Measurements from ENCODE around the gene ADAMTS7. TPM values are rescaled to one million over a fixed set of nuclear protein-coding genes. Genes with fewer than 3 reads are reported as not detected.
"Not testable (repeated sequence)": the region's sequence is repeated elsewhere in the genome, so short reads cannot be mapped to it uniquely, and the experiment has no call there.

The ADAMTS7 gene
- total RNA-seq, 1 donor from 2014 or later, result 10.5 TPM

DNA sequence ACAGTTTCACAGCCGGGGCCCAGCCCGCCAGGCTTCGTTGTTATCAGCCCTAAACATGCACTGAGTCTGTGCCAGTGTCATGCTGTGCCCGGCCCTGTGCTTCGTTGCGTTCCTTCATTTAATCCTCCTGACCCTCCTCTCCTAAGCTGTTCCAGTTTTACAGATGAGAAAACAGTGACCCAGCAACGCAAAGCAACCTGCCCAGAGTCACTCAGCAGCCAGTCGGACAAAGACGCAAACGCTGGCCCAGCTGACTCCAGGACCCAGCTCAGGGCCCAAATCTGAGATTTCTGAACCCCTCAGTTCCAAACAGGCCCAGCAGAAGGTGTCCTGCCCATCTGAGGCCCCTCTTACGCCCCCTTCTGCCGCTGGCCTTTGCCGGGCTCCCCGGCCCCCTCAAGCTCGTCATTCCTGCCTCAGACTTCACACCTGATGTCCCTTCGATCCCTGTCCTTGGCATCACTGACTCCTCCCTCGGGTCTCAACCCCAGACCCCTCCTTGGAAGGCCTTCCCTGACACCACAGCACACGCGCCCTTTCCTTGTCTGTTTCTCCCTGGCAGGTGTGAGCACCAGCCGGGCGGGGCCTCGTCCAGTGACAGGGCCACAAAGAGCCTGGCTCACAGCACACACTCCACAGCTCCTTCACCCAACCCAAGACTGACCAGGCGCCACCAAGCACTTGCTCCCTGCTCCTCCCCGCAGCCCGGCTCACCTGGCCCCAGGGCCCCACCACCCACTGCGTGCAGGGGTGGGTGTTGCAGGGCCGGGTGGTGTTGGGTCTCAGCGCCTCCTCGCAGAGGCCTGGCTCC lies 48.1 kb downstream of the ADAMTS7 start:
- no peak overlapping the region for H3K4me3 ChIP-seq (ENCODE audit: low read depth, low read length)
- TF ChIP-seq, protein P1, sequence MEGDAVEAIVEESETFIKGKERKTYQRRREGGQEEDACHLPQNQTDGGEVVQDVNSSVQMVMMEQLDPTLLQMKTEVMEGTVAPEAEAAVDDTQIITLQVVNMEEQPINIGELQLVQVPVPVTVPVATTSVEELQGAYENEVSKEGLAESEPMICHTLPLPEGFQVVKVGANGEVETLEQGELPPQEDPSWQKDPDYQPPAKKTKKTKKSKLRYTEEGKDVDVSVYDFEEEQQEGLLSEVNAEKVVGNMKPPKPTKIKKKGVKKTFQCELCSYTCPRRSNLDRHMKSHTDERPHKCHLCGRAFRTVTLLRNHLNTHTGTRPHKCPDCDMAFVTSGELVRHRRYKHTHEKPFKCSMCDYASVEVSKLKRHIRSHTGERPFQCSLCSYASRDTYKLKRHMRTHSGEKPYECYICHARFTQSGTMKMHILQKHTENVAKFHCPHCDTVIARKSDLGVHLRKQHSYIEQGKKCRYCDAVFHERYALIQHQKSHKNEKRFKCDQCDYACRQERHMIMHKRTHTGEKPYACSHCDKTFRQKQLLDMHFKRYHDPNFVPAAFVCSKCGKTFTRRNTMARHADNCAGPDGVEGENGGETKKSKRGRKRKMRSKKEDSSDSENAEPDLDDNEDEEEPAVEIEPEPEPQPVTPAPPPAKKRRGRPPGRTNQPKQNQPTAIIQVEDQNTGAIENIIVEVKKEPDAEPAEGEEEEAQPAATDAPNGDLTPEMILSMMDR (conservative IDR thresholded peaks at IDR 0.05; ENCODE audit: low read depth, low read length), result no peak
- no peak for DNase-seq (ENCODE audit: low read depth)

DNA sequence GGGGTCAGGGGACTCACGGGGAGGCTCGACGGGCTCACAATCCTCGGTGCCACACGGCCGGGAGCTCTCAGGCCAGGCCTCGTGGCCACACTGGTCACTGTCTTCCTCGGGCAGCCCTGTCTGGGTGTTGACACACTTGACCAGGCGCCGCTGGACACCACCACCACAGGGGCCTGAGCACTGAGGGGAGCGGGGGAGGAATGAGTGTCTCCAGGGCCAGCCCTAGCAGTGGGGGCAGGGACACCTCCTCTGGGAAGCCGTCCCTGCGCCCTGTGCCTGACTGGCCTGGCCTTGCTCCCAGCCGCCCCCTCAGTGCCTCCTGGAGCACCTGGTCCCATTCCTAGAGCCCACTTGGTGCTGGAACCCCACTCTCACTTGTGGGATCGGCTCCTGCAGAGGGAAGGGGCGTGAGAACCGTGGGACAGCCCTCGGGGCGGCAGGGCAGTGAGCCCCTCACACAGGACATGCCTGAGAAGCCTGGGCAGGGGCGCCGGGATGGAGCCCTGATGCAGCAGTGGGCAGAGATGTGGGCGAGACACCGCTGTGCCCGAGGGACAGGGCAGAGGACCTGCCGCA lies 48.8 kb downstream of the ADAMTS7 start:
- H3K4me3 ChIP-seq (ENCODE audit: low read depth, low read length); DNase-seq (ENCODE audit: low read depth): not testable (repeated sequence)

DNA sequence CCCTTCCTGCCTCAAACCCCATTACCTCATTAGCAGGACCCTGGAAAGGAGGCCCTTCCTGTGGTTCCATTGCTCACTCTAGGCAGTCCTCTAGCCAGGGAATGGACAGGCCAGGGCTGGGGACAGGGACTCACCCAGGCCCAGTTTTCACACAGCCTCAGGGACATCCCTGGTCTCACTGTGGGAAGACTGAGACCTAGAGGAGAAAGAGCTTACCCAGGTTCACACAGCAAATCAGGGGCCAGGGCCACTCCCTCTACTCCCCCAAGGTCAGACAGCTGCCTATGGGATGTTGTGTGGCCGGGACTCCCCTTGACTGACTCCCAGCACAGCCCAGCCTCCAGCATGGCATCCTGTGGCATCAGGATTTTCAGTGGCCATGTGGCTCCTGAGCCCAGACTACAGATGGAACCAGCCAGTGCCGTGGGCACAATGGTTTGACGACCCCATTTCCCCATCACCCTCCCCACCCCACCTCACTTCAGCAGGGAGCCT lies 49.3 kb downstream of the ADAMTS7 start:
- H3K4me3 ChIP-seq (ENCODE audit: low read depth, low read length), result no peak overlapping the region
- DNase-seq (ENCODE audit: low read depth), result no peak
- TF ChIP-seq, protein P1 (conservative IDR thresholded peaks at IDR 0.05; ENCODE audit: low read depth, low read length), result no peak

DNA sequence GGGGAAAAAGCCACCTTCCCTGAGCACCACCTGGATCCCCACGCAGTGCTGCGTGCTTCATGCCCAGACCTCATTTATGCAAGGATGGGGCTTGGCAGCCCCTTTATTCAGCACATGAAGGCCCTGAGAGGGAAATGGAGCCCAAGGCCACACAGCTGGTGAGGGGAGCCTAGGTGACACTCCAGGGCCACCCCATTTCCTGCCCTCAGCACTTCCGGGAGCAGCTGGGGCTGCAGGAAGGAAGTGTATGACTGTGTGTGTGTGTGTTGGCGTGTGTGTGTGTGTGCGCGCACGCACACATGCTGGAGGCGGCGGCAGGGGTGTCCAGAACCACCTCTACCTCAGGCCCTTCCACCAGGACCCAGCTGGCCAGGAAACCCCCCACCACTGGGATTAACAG lies 49.8 kb downstream of the ADAMTS7 start:
- not testable (repeated sequence) for DNase-seq (ENCODE audit: low read depth); H3K4me3 ChIP-seq (ENCODE audit: low read depth, low read length)

DNA sequence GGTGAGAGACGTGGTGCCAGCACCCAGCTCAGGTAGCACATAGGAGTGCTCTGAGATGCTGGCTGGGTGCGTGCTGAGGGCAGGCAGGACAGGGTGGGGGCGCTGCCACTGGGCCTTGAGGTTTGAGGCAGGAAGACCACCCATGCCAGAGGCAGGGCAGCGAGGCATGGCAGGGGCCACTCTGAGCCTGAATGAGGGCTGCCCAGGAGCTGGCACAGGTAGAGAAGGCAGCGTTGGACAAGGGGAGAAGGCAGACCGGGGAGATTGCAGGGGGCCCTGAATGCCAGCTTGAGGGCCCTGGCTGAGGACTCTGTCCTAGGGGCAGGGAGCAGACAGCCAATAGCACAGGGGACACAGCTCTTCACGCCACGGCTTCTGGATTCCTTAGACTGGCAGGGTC lies 50.2 kb downstream of the ADAMTS7 start:
- TF ChIP-seq, protein P1 (conservative IDR thresholded peaks at IDR 0.05; ENCODE audit: low read depth, low read length), result no peak
- H3K4me3 ChIP-seq (ENCODE audit: low read depth, low read length), result no peak overlapping the region
- no peak for DNase-seq (ENCODE audit: low read depth)

DNA sequence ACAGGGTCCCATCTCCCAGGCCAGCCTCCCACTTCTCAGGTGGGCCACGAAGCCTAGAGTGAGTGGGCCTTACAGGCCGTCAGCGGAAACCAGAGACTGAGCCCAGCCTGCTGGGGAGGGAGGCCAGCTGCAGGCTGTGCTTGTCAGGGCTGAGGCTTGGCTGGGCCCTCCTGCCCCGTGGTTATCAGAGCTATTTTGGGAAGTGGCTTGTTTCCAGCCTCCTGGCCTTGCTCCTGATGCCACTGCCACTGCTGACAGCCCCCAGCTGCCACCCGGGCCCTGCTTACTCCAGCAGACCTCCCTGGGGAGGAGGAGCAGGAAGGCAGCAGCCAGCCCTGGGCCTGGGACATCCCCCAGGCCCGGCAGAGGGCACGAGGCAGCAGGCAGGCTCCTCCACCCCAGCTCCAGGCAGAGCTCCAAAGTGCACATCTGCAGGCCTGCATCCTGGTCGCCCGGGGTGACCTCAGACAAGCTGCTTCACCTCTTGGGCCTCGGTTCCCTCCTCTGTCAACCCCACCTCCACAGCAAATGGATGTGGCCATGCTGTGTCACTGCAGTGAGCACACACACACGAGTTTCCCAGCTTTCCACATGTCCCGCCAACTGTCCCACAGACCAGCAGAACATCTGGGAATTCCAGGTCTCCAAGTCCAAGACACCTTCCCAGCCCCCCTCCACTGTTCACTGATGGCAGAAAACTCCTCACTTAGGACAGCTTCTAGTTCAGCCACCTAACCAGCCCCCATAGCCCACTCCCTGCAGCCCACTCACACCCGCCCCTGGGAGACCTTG lies 51.0 kb downstream of the ADAMTS7 start:
- H3K4me3 ChIP-seq (ENCODE audit: low read depth, low read length); DNase-seq (ENCODE audit: low read depth): not testable (repeated sequence)

DNA sequence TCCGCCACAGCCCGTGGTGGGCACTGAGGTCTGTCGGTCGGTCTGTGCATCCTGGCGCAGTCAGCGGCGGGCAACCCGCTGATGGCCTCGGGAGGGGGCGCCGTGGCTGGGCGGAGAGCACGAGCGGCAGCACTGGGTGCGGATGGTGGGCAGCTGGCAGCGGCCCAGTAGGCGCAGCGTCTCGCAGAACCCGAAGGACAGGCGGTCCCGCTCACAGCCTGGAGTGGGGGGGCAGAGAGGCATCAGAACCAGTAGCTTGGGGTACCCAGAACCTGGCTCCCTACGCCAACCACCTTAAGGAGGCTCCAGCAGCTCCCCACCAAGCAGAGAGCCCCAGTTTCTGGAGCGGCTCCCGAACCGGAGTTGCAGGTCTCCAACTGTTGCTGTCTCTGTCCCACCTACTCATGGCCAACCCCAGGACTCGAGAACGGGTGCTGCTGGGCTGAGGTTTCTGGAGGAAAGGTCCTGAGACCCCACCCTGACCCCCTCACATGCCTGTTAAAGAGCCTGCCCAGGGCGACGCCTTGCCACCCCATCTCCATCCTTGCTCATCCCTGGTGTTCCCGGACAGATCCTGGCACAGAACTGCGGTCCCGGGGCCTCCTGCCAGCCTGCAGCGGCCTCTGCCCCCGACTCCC lies 51.8 kb downstream of the ADAMTS7 start:
- DNase-seq (ENCODE audit: low read depth); H3K4me3 ChIP-seq (ENCODE audit: low read depth, low read length): not testable (repeated sequence)

DNA sequence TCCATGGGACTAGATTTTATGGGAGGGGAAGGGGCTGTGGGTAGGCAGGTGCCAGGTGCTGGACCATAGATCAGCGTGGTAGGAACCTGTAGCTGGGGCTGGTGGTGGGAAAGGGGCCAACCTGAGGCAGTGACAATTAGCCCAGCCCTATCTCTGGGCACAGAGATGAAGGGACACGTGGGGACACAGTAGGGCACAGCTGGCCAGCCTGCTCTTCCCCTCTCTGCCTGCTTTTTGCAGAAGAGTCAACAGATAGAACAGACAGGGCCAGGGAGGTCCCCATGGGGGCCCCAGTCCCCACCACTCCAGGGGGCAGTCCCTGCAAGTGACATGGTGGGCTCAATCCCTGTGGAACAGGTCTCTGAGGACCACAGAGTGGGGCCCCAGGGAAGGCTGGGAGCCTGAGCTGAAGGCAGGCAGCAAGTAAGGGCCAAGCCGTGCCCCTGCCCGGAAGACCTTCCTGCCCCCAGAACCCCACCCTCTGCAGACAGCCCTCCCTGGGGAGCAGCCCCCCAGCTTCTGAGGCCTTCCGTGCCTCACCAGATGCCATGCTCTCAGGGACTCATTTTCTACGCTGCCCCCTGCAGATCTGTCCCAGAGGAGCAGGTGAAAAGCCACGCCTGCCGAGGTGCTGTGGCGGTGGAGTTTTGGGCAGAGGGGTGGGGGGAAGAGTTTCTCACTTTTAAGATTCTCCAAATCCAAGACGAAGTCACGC lies 52.6 kb downstream of the ADAMTS7 start:
- H3K4me3 ChIP-seq (ENCODE audit: low read depth, low read length); DNase-seq (ENCODE audit: low read depth): not testable (repeated sequence)

DNA sequence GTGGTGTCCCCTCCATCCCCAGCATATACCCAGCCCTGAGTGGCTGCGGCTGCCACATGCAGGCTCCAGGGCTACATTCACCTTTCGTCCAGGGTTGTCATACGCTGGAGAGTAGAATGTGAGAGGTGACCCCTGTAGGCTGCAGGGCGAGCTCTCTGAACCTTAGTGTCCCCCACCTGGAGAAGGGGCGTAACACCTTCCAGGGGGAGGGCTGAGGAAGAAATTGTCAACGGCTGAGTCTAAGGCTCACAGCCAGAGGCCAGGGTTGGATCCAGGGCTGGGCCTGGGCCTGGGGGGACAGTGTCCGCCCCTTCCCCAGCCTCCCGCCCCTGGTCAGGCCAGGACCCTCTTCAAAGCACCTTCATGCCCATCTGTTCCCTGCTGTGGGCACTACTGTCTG lies 53.2 kb downstream of the ADAMTS7 start:
- not testable (repeated sequence) for H3K4me3 ChIP-seq (ENCODE audit: low read depth, low read length); DNase-seq (ENCODE audit: low read depth)
